ENCODE results near the gene GNAT1.

The GNAT1 gene

GRCh38 chr3:50162034-50162883 is 29.2 kb upstream of the GNAT1 start:
- no peak for DNase-seq (ENCODE audit: low read depth in 2 of 2)

DNA sequence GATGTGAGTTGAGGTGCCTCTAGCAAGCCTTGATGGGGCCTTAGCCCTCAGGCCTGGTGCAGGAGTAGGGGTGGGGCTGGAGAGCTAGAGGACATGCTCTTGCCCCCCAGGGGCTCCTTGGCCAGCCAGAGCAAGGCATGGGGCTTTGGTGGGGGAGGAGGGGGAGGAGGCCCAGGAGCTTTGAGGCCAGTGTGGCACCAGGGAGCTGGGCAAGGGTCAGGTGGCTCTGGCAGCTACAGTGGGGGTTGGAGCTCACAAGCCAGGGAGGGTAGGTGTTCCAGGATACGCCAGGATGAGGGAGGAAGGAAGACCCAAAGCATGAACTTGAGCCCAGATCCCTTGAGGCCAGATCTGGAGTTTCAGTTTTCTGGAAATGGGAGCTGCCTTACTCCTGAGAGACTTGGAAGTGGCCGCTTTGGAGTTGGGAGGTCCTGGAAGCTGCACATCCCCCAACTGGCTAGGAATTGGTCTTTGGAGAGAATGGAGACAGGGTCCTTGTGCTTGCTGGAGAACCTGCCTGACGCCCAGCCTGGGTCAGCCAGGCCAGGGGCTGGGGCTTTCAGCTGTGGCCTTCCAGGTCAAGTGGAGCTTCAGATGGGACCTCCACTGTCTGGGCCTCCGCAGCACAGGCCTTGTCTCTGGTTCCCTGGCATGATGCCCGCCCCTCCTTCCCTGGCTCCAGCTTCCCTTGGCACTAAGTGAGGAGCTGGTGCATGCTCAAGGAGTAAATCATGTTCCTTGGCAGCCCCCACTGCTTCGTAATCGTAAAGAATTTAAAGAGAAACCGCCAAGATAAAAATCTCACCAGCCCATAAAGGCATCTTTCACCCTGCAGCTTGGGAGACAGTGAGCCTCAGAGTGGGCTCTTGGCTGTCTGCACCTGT is 27.6 kb upstream of the GNAT1 start:
- no peak for DNase-seq (ENCODE audit: low read depth in 2 of 2)

DNA sequence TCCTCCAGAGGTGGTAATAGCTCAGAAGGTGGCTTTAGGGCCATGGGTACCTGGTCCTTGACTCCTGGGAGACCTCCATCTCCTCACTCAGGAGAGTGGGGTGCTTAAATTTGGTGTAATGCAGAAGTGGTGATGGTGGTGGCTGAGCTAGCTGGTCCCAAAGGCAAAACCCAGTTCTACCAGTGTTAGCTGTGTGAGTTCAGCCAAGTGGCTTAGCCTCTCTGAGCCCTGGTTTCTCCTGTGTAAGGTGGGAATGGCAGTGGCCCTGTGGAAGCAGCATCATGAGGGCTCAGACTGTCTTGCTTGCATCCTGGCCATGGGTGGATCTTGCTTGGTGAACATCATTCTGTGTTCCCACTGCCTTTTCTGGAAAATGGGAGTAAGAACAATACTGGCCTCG is 26.9 kb upstream of the GNAT1 start:
- no peak for DNase-seq (ENCODE audit: low read depth in 2 of 2)

GRCh38 chr3:50164984-50165909 is 26.2 kb upstream of the GNAT1 start:
- DNase-seq (ENCODE audit: low read depth in 2 of 2): no peak

GRCh38 chr3:50165910-50166538 is 25.4 kb upstream of the GNAT1 start:
- no peak for DNase-seq (ENCODE audit: low read depth in 2 of 2)

DNA sequence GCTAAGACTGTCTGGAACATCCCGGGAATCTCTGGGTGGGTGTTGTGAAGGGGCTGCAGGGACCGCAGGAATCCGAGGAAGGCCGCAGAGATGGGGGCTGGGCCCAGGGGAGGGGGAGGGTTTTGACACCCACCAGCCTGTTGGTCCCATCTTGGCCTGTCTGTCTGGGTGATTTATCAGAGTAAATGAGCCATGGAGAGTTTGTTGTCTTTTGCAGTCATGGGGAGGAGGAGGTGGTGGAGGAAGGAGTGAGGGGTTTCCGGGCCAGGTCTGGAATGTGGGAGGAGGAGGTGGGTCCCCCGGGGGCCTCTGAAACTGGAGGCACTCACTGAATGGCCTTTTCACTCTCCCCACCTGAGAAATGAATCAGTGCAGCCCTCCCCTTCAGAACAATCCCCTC is 24.8 kb upstream of the GNAT1 start:
- no peak for DNase-seq (ENCODE audit: low read depth in 2 of 2)

- DNase-seq (ENCODE audit: low read depth in 2 of 2): no peak
Measured at GRCh38 chr3:50167069-50167840, 24.2 kb upstream of the GNAT1 start.

DNA sequence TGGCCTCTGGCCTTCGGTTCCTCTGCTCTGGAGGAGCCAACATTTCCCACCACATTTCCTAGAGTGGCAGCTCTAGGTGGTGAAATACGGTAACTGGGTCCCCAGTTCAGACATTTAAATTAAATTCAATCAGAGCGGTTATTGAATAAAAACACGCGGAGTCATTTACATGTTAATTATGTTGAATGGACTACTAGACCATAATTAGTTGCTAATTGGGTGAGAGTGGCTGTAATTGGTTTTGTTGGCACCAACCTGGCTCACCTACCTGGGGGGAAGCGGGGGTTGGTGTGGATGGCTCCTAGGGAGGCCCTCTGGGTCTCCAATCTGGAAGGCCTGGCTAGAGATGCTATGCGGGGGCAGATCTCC is 23.6 kb upstream of the GNAT1 start:
- no peak for DNase-seq (ENCODE audit: low read depth in 2 of 2)

DNA sequence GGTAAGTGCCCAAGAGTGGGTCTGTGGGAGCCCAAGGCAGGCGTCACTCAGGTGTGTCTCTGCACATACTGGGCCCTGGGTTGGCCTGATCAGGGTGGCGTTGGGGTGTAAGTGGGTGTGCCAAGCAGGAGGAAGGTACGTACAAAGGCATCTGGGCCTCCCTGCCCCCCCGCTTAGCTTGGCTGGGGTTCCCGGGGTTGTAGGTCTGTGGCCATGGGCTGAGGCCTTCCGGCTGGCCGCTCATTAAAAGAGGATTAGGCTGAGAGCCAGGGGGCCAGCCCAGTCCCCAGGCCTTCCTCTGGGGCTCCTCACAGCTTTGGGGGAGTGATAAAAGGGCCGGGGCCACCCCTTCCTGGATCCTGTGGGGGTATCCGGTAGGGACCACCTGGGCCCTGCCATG is 23.0 kb upstream of the GNAT1 start:
- no peak for DNase-seq (ENCODE audit: low read depth in 2 of 2)

DNA sequence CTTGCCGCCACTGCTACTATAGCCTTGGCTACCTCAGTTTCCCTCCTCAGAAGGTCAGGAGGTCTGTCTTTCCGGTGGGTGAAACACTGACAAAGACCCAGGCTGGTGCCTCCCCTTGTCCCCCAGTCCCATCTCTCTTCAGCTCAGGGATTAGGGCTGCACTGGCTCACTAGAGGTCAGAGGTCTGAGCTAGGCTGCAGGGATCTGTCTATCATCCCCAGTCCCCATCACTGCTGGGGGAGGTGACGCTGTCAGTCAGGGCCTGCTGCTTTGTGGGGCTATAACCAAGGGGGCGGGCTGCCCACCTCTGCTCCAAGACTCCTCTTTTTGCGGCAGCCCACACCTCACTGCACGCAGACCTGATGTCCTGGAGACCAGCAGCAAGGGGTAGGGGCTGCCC is 22.6 kb upstream of the GNAT1 start:
- no peak for DNase-seq (ENCODE audit: low read depth in 2 of 2)

DNA sequence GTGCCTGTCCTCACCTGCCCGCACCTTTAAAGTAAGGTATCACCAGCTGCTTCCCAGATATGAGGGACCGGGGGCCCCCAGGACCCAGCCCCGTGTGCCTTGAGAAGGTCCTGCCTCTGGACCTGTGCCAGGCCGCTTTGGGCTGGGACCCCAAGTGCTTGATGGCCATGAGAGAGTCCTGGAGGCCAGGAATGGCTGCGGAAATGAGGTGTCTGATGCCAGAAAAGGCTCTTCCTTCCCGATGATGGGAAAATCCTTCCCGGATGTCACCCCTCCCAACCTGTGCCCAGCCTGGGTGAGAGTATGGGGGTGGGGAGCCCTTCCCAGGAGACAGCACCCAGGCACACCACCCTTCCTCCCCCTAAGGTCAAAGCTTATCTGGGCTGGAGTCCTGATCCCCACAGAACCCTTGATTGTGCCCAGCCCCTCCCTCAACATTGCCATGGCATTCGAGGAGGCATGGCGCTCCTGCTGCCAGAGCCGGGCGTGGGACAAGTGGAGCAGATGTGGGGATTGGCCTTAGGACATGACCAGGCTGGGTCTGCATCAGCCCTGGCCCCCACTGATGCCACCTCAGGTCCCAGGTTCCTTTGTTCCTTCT is 22.1 kb upstream of the GNAT1 start:
- no peak for DNase-seq (ENCODE audit: low read depth in 2 of 2)

DNA sequence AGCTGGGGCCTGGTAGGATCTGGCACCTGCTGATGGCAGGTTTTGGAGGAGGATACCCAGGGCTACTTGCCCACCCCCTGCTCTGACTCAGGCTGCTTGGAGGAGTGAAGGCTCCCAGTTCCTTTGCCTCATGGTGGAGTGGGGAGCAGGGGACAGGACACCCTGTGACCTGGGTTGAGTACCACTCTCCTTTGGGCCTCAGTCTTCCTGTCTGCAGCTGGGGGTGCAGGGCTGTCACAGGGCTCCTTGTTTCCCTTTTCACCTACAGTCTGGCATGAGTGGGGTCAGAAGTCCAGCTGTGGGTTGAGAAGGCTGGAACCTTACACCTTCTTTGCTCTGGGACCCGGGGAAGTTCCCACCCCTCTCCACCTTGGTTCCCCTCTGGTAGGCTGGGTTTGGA is 21.6 kb upstream of the GNAT1 start:
- DNase-seq (ENCODE audit: low read depth in 2 of 2): no peak

- no peak for DNase-seq (ENCODE audit: low read depth in 2 of 2)
Measured at GRCh38 chr3:50170689-50171088, 20.7 kb upstream of the GNAT1 start.

GRCh38 chr3:50171540-50172301 is 19.7 kb upstream of the GNAT1 start:
- no peak for DNase-seq (ENCODE audit: low read depth in 2 of 2)

GRCh38 chr3:50172626-50173220 is 18.7 kb upstream of the GNAT1 start:
- DNase-seq (ENCODE audit: low read depth in 2 of 2): no peak

- no peak for DNase-seq (ENCODE audit: low read depth in 2 of 2)
Measured at GRCh38 chr3:50173685-50174516, 17.5 kb upstream of the GNAT1 start.

DNA sequence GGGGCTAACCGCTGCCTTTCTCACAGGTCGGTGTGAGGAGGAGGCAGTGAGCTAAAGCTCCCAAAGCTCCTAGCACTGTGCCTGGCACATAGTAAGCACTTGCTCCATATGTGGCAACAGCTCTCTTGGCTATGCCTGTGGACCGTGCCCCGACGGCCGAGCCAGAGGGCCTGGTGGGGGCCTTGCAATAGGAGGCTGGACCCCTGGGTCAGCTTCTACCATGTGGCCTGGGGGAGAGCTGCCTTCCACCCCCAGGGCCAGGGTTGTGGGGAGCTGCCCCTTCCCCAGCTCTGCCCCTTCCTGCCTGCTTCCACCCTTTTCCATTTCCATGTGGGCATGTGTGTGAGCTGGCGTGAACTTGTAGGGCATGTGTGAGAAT is 16.9 kb upstream of the GNAT1 start:
- no peak for DNase-seq (ENCODE audit: low read depth in 2 of 2)

- DNase-seq (ENCODE audit: low read depth in 2 of 2): no peak
Measured at GRCh38 chr3:50174947-50175524, 16.4 kb upstream of the GNAT1 start.

Measured in stimulated activated CD4-positive, alpha-beta T cell treated with anti-CD3 and anti-CD28 coated beads, Interleukin-12 subunit alpha, Interleukin-12 subunit beta, amount 100 ng/mL, for 24 hours (primary cell).